GM18868 (cell line): Measurements from ENCODE around the gene CYP3A5.
"Not testable (repeated sequence)": the region's sequence is repeated elsewhere in the genome, so short reads cannot be mapped to it uniquely, and the experiment has no call there.

Experiments used
- ATAC-seq: cut with Tn5 transposase; IDR thresholded peaks from one replicate; pipeline ENCODE4 v1.9.1; 2021; ENCODE audit warnings: mild to moderate bottlenecking, moderate library complexity; ENCODE audit not compliant: unreplicated experiment

CYP3A5 gene

GRCh38 chr7:99679400-99680191, at the start of gene CYP3A5:
TSS of gene CYP3A5 (minus strand) at chr7:99679996. CDS start at chr7:99679896, 100 bp downstream.
- ATAC-seq = no peak

- no peak for ATAC-seq
Measured at GRCh38 chr7:99728615-99729014, 48.8 kb upstream of the CYP3A5 start.

- ATAC-seq = not testable (repeated sequence)
Measured at GRCh38 chr7:99723201-99723600, 43.4 kb upstream of the CYP3A5 start.

- ATAC-seq = no peak
Measured at GRCh38 chr7:99720800-99721595, 41.2 kb upstream of the CYP3A5 start.

- no peak for ATAC-seq
Measured at GRCh38 chr7:99719996-99720769, 40.4 kb upstream of the CYP3A5 start.

GRCh38 chr7:99713995-99714570, 34.3 kb upstream of the CYP3A5 start:
- ATAC-seq = no peak

- no peak for ATAC-seq
Measured at GRCh38 chr7:99709838-99710578, 30.2 kb upstream of the CYP3A5 start.

GRCh38 chr7:99709260-99709659, 29.5 kb upstream of the CYP3A5 start:
- ATAC-seq = no peak

- no peak for ATAC-seq
Measured at GRCh38 chr7:99707096-99707495, 27.3 kb upstream of the CYP3A5 start.

- ATAC-seq = no peak
Measured at GRCh38 chr7:99699946-99700345, 20.1 kb upstream of the CYP3A5 start.

GRCh38 chr7:99698867-99699730, 19.3 kb upstream of the CYP3A5 start:
- not testable (repeated sequence) for ATAC-seq

GRCh38 chr7:99694912-99695304, 15.1 kb upstream of the CYP3A5 start:
- no peak for ATAC-seq

GRCh38 chr7:99694201-99694911, 14.6 kb upstream of the CYP3A5 start:
- no peak for ATAC-seq

- no peak for ATAC-seq
Measured at GRCh38 chr7:99693427-99694200, 13.8 kb upstream of the CYP3A5 start.

GRCh38 chr7:99693100-99693426, 13.3 kb upstream of the CYP3A5 start:
- no peak for ATAC-seq

- not testable (repeated sequence) for ATAC-seq
Measured at GRCh38 chr7:99692563-99692962, 12.8 kb upstream of the CYP3A5 start.

- not testable (repeated sequence) for ATAC-seq
Measured at GRCh38 chr7:99691658-99692057, 11.9 kb upstream of the CYP3A5 start.

- not testable (repeated sequence) for ATAC-seq
Measured at GRCh38 chr7:99690918-99691317, 11.1 kb upstream of the CYP3A5 start.
